Measurements from ENCODE around the gene UCKL1.

UCKL1 gene

GRCh38 chr20:63946986-63947637, 9.1 kb downstream of the UCKL1 start:
- H3K27ac ChIP-seq (replicated peaks) = no peak overlapping the region
- H3K4me3 ChIP-seq (replicated peaks; ENCODE audit: insufficient read depth, low read length) = no peak overlapping the region
- TF ChIP-seq SPI1 (IDR thresholded peaks at IDR 0.05; ENCODE audit: borderline replicate concordance, low read depth) = no peak
- no peak for TF ChIP-seq GABPA (IDR thresholded peaks at IDR 0.05; ENCODE audit: low read depth)
- no peak for TF ChIP-seq REST (IDR thresholded peaks at IDR 0.05; ENCODE audit: insufficient replicate concordance, low read depth)
- no peak; the same call in 1 of the 2 replicates for TF ChIP-seq POLR2AphosphoS5 (IDR thresholded peaks at IDR 0.05; ENCODE audit: low read depth)
- no peak for TF ChIP-seq CTCF (IDR thresholded peaks at IDR 0.05; ENCODE audit: insufficient read depth, low read length)
- no peak for DNase-seq (ENCODE audit: low read depth in 1 of 2, low spot score in 1 of 2)
- no peaks in the 10 kb centered on the region for H3K27me3 ChIP-seq (ENCODE audit: insufficient read depth, poor library complexity, severe bottlenecking)

- DNase-seq (ENCODE audit: low read depth in 1 of 2, low spot score in 1 of 2) = no peak
- Histone ChIP-seq H3K27ac (replicated peaks) (no peak overlapping the region), H3K27me3 (ENCODE audit: insufficient read depth, poor library complexity, severe bottlenecking) (no peaks in the 10 kb centered on the region), H3K4me3 (replicated peaks; ENCODE audit: insufficient read depth, low read length) (no peak overlapping the region)
- no peak for TF ChIP-seq GABPA (IDR thresholded peaks at IDR 0.05; ENCODE audit: low read depth)
- TF ChIP-seq REST (IDR thresholded peaks at IDR 0.05; ENCODE audit: insufficient replicate concordance, low read depth) = no peak
- TF ChIP-seq POLR2AphosphoS5 (IDR thresholded peaks at IDR 0.05; ENCODE audit: low read depth) = no peak
- no peak for TF ChIP-seq SPI1 (IDR thresholded peaks at IDR 0.05; ENCODE audit: borderline replicate concordance, low read depth)
- TF ChIP-seq CTCF (IDR thresholded peaks at IDR 0.05; ENCODE audit: insufficient read depth, low read length) = no peak
These were observed 10.0 kb downstream of the UCKL1 start for GRCh38 chr20:63945921-63946920.

- Histone ChIP-seq H3K4me3 (replicated peaks; ENCODE audit: insufficient read depth, low read length) (no peak overlapping the region), H3K27ac (replicated peaks) (no peak overlapping the region), H3K27me3 (ENCODE audit: insufficient read depth, poor library complexity, severe bottlenecking) (no peaks in the 10 kb centered on the region)
- TF ChIP-seq GABPA (IDR thresholded peaks at IDR 0.05; ENCODE audit: low read depth) = no peak
- TF ChIP-seq POLR2AphosphoS5 (IDR thresholded peaks at IDR 0.05; ENCODE audit: low read depth) = no peak
- no peak for TF ChIP-seq CTCF (IDR thresholded peaks at IDR 0.05; ENCODE audit: insufficient read depth, low read length)
- no peak for TF ChIP-seq REST (IDR thresholded peaks at IDR 0.05; ENCODE audit: insufficient replicate concordance, low read depth)
- TF ChIP-seq SPI1 (IDR thresholded peaks at IDR 0.05; ENCODE audit: borderline replicate concordance, low read depth) = no peak
- no peak for DNase-seq (ENCODE audit: low read depth in 1 of 2, low spot score in 1 of 2)
These were observed 11.1 kb downstream of the UCKL1 start for GRCh38 chr20:63945031-63945658.
